ENCODE results near the gene ARHGAP26. TPM values are rescaled to one million over a fixed set of nuclear protein-coding genes. Genes with fewer than 3 reads are reported as not detected.

ARHGAP26 gene
- total RNA-seq, 1 donor from 2014 or later, result 42.1 TPM

GRCh38 chr5:142910128-142910527 is 140.0 kb downstream of the ARHGAP26 start:
- peaks cover 66% of the 10 kb centered on the region for H3K36me3 ChIP-seq

GRCh38 chr5:142911170-142911569 is 141.0 kb downstream of the ARHGAP26 start:
- ATAC-seq (no peak), DNase-seq (no peak)
- H3K27me3 ChIP-seq (ENCODE audit: low read depth), result no peaks in the 10 kb centered on the region
- no peaks in the 10 kb centered on the region for H3K9me3 ChIP-seq
- no peak overlapping the region for H3K27ac ChIP-seq
- intact Hi-C loops (cut with DNase I), result no loop called here
- no peaks in the 10 kb centered on the region for H3K4me1 ChIP-seq
- no peak overlapping the region for H3K4me3 ChIP-seq
- TF ChIP-seq CTCF (IDR thresholded peaks at IDR 0.05), result no peak
- peaks cover 56% of the 10 kb centered on the region for H3K36me3 ChIP-seq

More at GRCh38 chr5:142910128-142910527, 140.0 kb downstream of the ARHGAP26 start:
- Histone ChIP-seq H3K27me3 (ENCODE audit: low read depth) (no peaks in the 10 kb centered on the region), H3K27ac (no peak overlapping the region), H3K4me1 (no peaks in the 10 kb centered on the region), H3K9me3 (no peaks in the 10 kb centered on the region), H3K4me3 (no peak overlapping the region)
- no peak for DNase-seq
- intact Hi-C loops (cut with DNase I), result no loop called here
- no peak for ATAC-seq
- TF ChIP-seq CTCF (IDR thresholded peaks at IDR 0.05), result no peak

- ATAC-seq (no peak), DNase-seq (no peak)
- peaks cover 49% of the 10 kb centered on the region for H3K36me3 ChIP-seq
- no peaks in the 10 kb centered on the region for H3K9me3 ChIP-seq
- no peaks in the 10 kb centered on the region for H3K4me1 ChIP-seq
- H3K27ac ChIP-seq, result no peak overlapping the region
- no peaks in the 10 kb centered on the region for H3K27me3 ChIP-seq (ENCODE audit: low read depth)
- H3K4me3 ChIP-seq, result no peak overlapping the region
- TF ChIP-seq CTCF (IDR thresholded peaks at IDR 0.05), result no peak
- intact Hi-C loops (cut with DNase I), result no loop called here
These were observed 141.6 kb downstream of the ARHGAP26 start for GRCh38 chr5:142911775-142912174.

- no peak for DNase-seq
- intact Hi-C loops (cut with DNase I), result no loop called here
- H3K4me1 ChIP-seq, result no peaks in the 10 kb centered on the region
- H3K4me3 ChIP-seq, result no peak overlapping the region
- ATAC-seq, result peak; percentile 64 to 67
- H3K36me3 ChIP-seq, result peaks cover 31% of the 10 kb centered on the region
- H3K9me3 ChIP-seq, result no peaks in the 10 kb centered on the region
- no peak overlapping the region for H3K27ac ChIP-seq
- H3K27me3 ChIP-seq (ENCODE audit: low read depth), result no peaks in the 10 kb centered on the region
- TF ChIP-seq CTCF (IDR thresholded peaks at IDR 0.05), result peak; percentile 8
These were observed 143.7 kb downstream of the ARHGAP26 start for GRCh38 chr5:142913728-142914338.

GRCh38 chr5:142915038-142915437 is 144.9 kb downstream of the ARHGAP26 start:
- DNase-seq (no peak), ATAC-seq (no peak)
- Histone ChIP-seq H3K36me3 (peaks cover 28% of the 10 kb centered on the region), H3K4me3 (no peak overlapping the region), H3K9me3 (no peaks in the 10 kb centered on the region), H3K27me3 (ENCODE audit: low read depth) (no peaks in the 10 kb centered on the region), H3K27ac (no peak overlapping the region), H3K4me1 (no peaks in the 10 kb centered on the region)
- no peak for TF ChIP-seq CTCF (IDR thresholded peaks at IDR 0.05)
- intact Hi-C loops (cut with DNase I), result no loop called here
